LNCaP clone FGC (cell line): ENCODE results near the gene PITX2.

ENCODE experiments used
- DNase-seq: peaks from one replicate; pipeline ENCODE4 v3.0.0-alpha.2; 2011; ENCODE audit warnings: low read depth
- H3K4me3 ChIP-seq: 2 replicates; pipeline ENCODE4 v1.5.1; 2011; ENCODE audit warnings: mild to moderate bottlenecking, low read depth, low read length, control low read depth
- TF ChIP-seq, protein P1 (sequence below): IDR thresholded peaks from 2 replicates; pipeline ENCODE4 v1.5.1; 2012; ENCODE audit warnings: mild to moderate bottlenecking; ENCODE audit not compliant: control insufficient read depth, insufficient read depth; ENCODE audit errors: extremely low read depth

Gene PITX2

GRCh38 chr4:110622841-110623717 is at the start of gene PITX2:
PITX2 (minus strand) TSS chr4:110623077; CDS start chr4:110622460, 617 bp downstream.
- no peak for DNase-seq
- no peak within 1 kb of the TSS for H3K4me3 ChIP-seq
- TF ChIP-seq, protein P1, sequence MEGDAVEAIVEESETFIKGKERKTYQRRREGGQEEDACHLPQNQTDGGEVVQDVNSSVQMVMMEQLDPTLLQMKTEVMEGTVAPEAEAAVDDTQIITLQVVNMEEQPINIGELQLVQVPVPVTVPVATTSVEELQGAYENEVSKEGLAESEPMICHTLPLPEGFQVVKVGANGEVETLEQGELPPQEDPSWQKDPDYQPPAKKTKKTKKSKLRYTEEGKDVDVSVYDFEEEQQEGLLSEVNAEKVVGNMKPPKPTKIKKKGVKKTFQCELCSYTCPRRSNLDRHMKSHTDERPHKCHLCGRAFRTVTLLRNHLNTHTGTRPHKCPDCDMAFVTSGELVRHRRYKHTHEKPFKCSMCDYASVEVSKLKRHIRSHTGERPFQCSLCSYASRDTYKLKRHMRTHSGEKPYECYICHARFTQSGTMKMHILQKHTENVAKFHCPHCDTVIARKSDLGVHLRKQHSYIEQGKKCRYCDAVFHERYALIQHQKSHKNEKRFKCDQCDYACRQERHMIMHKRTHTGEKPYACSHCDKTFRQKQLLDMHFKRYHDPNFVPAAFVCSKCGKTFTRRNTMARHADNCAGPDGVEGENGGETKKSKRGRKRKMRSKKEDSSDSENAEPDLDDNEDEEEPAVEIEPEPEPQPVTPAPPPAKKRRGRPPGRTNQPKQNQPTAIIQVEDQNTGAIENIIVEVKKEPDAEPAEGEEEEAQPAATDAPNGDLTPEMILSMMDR = no peak

- TF ChIP-seq, protein P1 = no peak
- DNase-seq = no peak
- no peak overlapping the region for H3K4me3 ChIP-seq
Measured at GRCh38 chr4:110671679-110672078, 48.8 kb upstream of the PITX2 start.

- TF ChIP-seq, protein P1 = no peak
- no peak for DNase-seq
Measured at GRCh38 chr4:110669663-110670062, 46.8 kb upstream of the PITX2 start.

GRCh38 chr4:110668463-110669235 is 45.8 kb upstream of the PITX2 start:
- TF ChIP-seq, protein P1 = no peak
- DNase-seq = no peak
- no peak overlapping the region for H3K4me3 ChIP-seq

More at GRCh38 chr4:110669663-110670062, 46.8 kb upstream of the PITX2 start:
- no peak overlapping the region for H3K4me3 ChIP-seq

DNA sequence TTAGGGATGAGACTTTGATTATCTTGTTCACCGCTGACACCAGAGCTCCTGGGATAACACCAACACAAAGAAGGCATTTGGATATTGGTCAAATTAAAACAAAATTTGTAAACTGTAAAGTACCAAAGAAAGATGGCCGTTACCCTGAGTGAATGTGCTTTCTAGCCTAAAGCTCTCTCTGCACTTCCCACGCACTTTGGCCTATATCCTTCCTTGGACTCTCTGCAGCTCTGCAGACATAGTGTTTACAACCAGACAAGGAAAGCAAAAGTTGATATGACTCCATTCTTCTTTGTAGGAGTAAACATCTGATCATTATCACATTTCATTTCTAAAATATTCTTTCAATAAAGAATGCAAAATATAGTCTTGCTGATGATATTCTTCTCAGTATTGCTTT is 44.8 kb upstream of the PITX2 start:
- TF ChIP-seq, protein P1 = no peak
- no peak for DNase-seq
- no peak overlapping the region for H3K4me3 ChIP-seq

GRCh38 chr4:110666030-110666429 is 43.2 kb upstream of the PITX2 start:
- peak; percentile 2 for DNase-seq
- TF ChIP-seq, protein P1 = no peak
- no peak overlapping the region for H3K4me3 ChIP-seq
